Colonic mucosa (tissue), 4 donors: Measurements from ENCODE around the gene BCL2L13. TPM values are rescaled to one million over a fixed set of nuclear protein-coding genes. Genes with fewer than 3 reads are reported as not detected.

Experiments
- DNase-seq: peaks from one replicate; pipeline ENCODE4 v3.0.0-alpha.2; 2020
- H3K27ac ChIP-seq: fragments of 200-600 bp; one replicate; pipeline ENCODE4 v1.8.0; 2021
- H3K27me3 ChIP-seq: fragments of 200-600 bp; one replicate; pipeline ENCODE4 v1.8.0; 2021
- H3K36me3 ChIP-seq: fragments of 200-600 bp; one replicate; pipeline ENCODE4 v1.8.0; 2021
- H3K4me1 ChIP-seq: fragments of 200-600 bp; one replicate; pipeline ENCODE4 v1.8.0; 2021; ENCODE audit warnings: mild to moderate bottlenecking
- H3K4me3 ChIP-seq: fragments of 200-600 bp; one replicate; pipeline ENCODE4 v1.8.0; 2021
- H3K9ac ChIP-seq, 2 donors: one replicate each; pipeline ENCODE4 v1.7.0; 2013; ENCODE audit warnings: control low read depth in 2 of 2, low read depth in 2 of 2, low read length in 2 of 2
- H3K9me3 ChIP-seq: fragments of 200-600 bp; one replicate; pipeline ENCODE4 v1.8.0; 2021
- intact Hi-C: fragments of 100-400 bp; cut with DNase I; formaldehyde crosslinking; loops from one replicate; pipeline ENCODE4 v1.14.1; 2022
- microRNA-seq: library from miRNA; unstranded; fragments of <30 nt; microRNA quantifications from one replicate; pipeline ENCODE4, GENCODE V29; 2019
- total RNA-seq, 2 donors: library from RNA; stranded (reverse); fragmentation: NEBNext Ultra II Directional in 1 of 2; extraction: Animal tissue kit (Norgen Biotek cat#: 25700) in 1 of 2; gene quantifications; one replicate each; pipeline ENCODE4 v1.2.1, GENCODE V29; 2021
- TF ChIP-seq, protein P1 (sequence below): fragments of 200-600 bp; IDR thresholded peaks from one replicate; pipeline ENCODE4 v1.8.0; 2022; ENCODE audit warnings: antibody characterized with exemption, mild to moderate bottlenecking
- donor health status: healthy.
- donor health status: DM: no; HTN: no; CAD: no.
- donor health status: DM: no; HTN: no; CAD: no.

Gene BCL2L13
- total RNA-seq, 2 donors from 2014 or later = 44.9 to 47.2 TPM

DNA sequence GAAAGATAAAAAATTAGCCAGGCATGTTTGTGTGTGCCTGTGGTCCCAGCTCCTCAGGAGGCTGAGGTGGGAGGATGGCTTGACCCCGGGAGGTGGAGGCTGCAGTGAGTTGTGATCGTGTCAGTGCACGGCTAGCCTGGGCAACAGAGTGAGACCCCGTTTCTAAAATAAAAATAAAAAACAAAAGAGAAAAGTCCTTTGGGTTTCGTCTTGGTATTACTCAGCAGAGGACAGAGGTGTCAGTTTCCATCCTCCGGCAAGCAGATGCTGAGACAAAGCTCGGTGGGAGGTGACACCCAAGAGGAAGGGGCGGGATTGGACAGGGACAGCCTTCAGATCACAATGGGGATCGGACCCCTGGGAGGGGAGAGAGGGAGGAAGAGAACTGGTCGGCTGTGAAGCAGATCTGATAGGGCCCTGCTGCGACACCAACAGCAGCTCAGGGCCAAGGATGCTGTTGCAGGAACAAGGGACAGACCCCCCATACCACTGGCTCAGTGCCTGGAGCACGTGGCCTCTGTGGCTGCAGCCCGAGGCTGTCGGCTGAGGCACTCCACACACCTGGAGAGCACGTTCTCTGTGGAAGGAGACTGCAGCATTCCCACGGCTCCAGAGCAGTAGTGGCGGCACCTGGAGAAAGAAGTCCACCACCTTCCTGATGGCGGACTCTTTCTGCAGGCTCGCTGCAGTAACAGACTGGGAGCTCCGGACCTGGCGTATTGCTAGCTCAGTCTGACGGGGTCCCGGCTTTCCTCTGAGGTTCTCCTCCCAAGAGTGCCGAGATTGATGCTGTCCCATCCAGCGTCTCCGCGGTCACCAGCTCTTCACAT lies 140.9 kb downstream of the BCL2L13 start:
- DNase-seq = no peak
- intact Hi-C loops = no loop called here
- no peak overlapping the region for H3K27ac ChIP-seq
- TF ChIP-seq, protein P1, sequence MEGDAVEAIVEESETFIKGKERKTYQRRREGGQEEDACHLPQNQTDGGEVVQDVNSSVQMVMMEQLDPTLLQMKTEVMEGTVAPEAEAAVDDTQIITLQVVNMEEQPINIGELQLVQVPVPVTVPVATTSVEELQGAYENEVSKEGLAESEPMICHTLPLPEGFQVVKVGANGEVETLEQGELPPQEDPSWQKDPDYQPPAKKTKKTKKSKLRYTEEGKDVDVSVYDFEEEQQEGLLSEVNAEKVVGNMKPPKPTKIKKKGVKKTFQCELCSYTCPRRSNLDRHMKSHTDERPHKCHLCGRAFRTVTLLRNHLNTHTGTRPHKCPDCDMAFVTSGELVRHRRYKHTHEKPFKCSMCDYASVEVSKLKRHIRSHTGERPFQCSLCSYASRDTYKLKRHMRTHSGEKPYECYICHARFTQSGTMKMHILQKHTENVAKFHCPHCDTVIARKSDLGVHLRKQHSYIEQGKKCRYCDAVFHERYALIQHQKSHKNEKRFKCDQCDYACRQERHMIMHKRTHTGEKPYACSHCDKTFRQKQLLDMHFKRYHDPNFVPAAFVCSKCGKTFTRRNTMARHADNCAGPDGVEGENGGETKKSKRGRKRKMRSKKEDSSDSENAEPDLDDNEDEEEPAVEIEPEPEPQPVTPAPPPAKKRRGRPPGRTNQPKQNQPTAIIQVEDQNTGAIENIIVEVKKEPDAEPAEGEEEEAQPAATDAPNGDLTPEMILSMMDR = no peak
- H3K36me3 ChIP-seq = no peaks in the 10 kb centered on the region
- no peaks in the 10 kb centered on the region for H3K27me3 ChIP-seq
- H3K9me3 ChIP-seq = no peaks in the 10 kb centered on the region
- H3K4me3 ChIP-seq = no peak overlapping the region
- no peak overlapping the region for H3K9ac ChIP-seq
- H3K4me1 ChIP-seq = peaks cover 11% of the 10 kb centered on the region

DNA sequence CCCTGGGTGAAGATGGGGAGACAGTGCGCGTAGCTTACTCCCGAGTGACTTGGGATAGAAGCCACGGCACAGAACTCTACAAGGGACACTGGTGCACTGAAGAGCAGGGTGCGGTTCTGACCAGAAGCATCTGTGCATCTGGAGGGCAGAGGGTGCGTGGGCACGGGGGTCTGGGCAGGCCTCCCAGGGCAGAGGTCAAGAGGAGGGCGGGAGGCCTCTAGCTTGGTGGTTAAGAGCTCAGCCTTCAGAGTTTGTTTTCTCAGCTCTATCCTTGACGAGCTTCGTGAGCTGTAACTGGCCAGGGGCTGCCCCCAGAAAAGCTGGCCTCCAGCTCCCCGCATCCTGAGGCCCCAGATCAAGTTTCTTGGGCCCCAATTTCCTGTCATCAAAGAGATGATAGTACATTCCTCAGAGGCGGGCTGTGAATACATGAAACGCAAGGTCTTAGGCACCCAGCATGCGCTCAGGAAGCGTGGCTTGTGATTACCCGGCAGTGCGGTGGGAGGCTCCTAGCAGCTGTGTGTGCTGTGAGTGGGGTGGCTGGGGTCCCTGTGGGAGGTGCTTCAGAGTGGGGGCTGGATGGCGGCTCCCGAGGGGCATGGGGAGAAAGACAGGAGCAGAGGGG lies 141.7 kb downstream of the BCL2L13 start:
- TF ChIP-seq, protein P1 = no peak
- intact Hi-C loops = no loop called here
- Histone ChIP-seq H3K4me1 (peaks cover 11% of the 10 kb centered on the region), H3K27ac (no peak overlapping the region), H3K27me3 (no peaks in the 10 kb centered on the region), H3K9me3 (no peaks in the 10 kb centered on the region), H3K36me3 (no peaks in the 10 kb centered on the region), H3K4me3 (no peak overlapping the region), H3K9ac (no peak overlapping the region)
- DNase-seq = no peak

Small RNA genes lying within 50 kb of the gene (microRNA-seq; reads per million reads assigned to microRNA genes)
- not detected for gene MIR3198-1

Other genes starting within 250 kb of the BCL2L13 start
- gene SLC25A18, start 75.3 kb upstream of the BCL2L13 start, total RNA-seq = not detected
- gene ATP6V1E1, start 10.0 kb upstream of the BCL2L13 start, total RNA-seq = 10 to 100 TPM; 87.2 to 98.4 TPM
- 10 to 100 TPM; 35.9 to 57.5 TPM for gene BID, start 135.7 kb downstream of the BCL2L13 start, total RNA-seq